H1 (cell line): ENCODE measurements around the gene SLC11A1. TPM values are rescaled to one million over a fixed set of nuclear protein-coding genes. Genes with fewer than 3 reads are reported as not detected.

ENCODE experiments used
- CHD2 ChIP-seq: IDR thresholded peaks from 2 replicates; pipeline ENCODE4 v1.6.1; 2012; ENCODE audit warnings: low read length, improper control_type of control experiment
- EZH2 ChIP-seq: fragments of 200-600 bp; sonication (generic); IDR thresholded peaks from 2 replicates; pipeline ENCODE4 v1.7.1; 2012; ENCODE audit warnings: low read depth, mild to moderate bottlenecking, moderate library complexity, low read length, inconsistent platforms; ENCODE audit not compliant: severe bottlenecking
- JUND ChIP-seq: IDR thresholded peaks from 2 replicates; pipeline ENCODE4 v1.6.1; 2011; ENCODE audit warnings: mild to moderate bottlenecking, improper control_type of control experiment, low read length
- KDM4A ChIP-seq: IDR thresholded peaks from one replicate; pipeline ENCODE4 v1.7.1; 2012; ENCODE audit warnings: low read depth, mild to moderate bottlenecking, moderate library complexity, low read length, inconsistent platforms; ENCODE audit not compliant: severe bottlenecking
- NANOG ChIP-seq: IDR thresholded peaks from 2 replicates; pipeline ENCODE4 v1.6.1; 2011; ENCODE audit warnings: low read length, low read depth, mild to moderate bottlenecking, inconsistent platforms; ENCODE audit not compliant: insufficient read depth, poor library complexity, severe bottlenecking
- POLR2AphosphoS5 ChIP-seq: IDR thresholded peaks from 2 replicates; pipeline ENCODE4 v1.6.1; 2011; ENCODE audit warnings: low read depth, low read length
- SIRT6 ChIP-seq: IDR thresholded peaks from one replicate; pipeline ENCODE4 v1.7.1; 2012; ENCODE audit warnings: low read length, inconsistent platforms
- SP1 ChIP-seq: IDR thresholded peaks from 2 replicates; pipeline ENCODE4 v1.6.1; 2011; ENCODE audit warnings: low read depth, low read length
- SUZ12 ChIP-seq: fragments of 200-600 bp; sonication (generic); IDR thresholded peaks from 2 replicates; pipeline ENCODE4 v1.6.1; 2012; ENCODE audit warnings: mild to moderate bottlenecking, inconsistent platforms, low read length, moderate library complexity, mixed read lengths
- TEAD4 ChIP-seq: IDR thresholded peaks from 2 replicates; pipeline ENCODE4 v1.6.1; 2012; ENCODE audit warnings: low read depth, low read length, inconsistent platforms, mixed read lengths
- ZNF274 ChIP-seq: IDR thresholded peaks from 2 replicates; pipeline ENCODE4 v1.7.0; 2012; ENCODE audit warnings: low read length, borderline replicate concordance; ENCODE audit errors: extremely low read depth
- polyA plus RNA-seq, 7 experiments: library from polyadenylated mRNA; depleted of rRNA in 3 of 7; stranded (reverse) in 5 of 7; unstranded in 2 of 7; fragments of >200 nt in 5 of 7; fragments of 200-250 nt in 2 of 7; gene quantifications; 1 replicate in 5 of 7; 2 replicates in 1 of 7; 4 replicates in 1 of 7; pipeline versions ENCODE4 v1.2.1 to v1.2.3, GENCODE V29; 2011 to 2013; ENCODE audit warnings: missing spikeins in 2 of 7, mixed read lengths in 2 of 7
- total RNA-seq: library from RNA; stranded (reverse); fragmentation: NEBNext Ultra II Directional; extraction: Animal tissue kit (Norgen Biotek cat#: 25700); gene quantifications from 2 replicates; pipeline ENCODE4 v1.2.1, GENCODE V29; 2021
- TF ChIP-seq, protein P1 (sequence below): fragments of 300-600 bp; sonication (generic); IDR thresholded peaks from 2 replicates; pipeline ENCODE4 v1.7.1; 2012; ENCODE audit warnings: low read length, moderate library complexity, mild to moderate bottlenecking, inconsistent platforms; ENCODE audit not compliant: insufficient replicate concordance

The SLC11A1 gene
- total and polyA plus RNA-seq, 2 of the 8 experiments (the other 6 are each of a cell fraction or from before 2014, with no cell fraction given): 0.20 to 0.43 TPM

GRCh38 chr2:218444692-218445357 is 62.8 kb downstream of the SLC11A1 start (continued):
- TF ChIP-seq, protein P1, sequence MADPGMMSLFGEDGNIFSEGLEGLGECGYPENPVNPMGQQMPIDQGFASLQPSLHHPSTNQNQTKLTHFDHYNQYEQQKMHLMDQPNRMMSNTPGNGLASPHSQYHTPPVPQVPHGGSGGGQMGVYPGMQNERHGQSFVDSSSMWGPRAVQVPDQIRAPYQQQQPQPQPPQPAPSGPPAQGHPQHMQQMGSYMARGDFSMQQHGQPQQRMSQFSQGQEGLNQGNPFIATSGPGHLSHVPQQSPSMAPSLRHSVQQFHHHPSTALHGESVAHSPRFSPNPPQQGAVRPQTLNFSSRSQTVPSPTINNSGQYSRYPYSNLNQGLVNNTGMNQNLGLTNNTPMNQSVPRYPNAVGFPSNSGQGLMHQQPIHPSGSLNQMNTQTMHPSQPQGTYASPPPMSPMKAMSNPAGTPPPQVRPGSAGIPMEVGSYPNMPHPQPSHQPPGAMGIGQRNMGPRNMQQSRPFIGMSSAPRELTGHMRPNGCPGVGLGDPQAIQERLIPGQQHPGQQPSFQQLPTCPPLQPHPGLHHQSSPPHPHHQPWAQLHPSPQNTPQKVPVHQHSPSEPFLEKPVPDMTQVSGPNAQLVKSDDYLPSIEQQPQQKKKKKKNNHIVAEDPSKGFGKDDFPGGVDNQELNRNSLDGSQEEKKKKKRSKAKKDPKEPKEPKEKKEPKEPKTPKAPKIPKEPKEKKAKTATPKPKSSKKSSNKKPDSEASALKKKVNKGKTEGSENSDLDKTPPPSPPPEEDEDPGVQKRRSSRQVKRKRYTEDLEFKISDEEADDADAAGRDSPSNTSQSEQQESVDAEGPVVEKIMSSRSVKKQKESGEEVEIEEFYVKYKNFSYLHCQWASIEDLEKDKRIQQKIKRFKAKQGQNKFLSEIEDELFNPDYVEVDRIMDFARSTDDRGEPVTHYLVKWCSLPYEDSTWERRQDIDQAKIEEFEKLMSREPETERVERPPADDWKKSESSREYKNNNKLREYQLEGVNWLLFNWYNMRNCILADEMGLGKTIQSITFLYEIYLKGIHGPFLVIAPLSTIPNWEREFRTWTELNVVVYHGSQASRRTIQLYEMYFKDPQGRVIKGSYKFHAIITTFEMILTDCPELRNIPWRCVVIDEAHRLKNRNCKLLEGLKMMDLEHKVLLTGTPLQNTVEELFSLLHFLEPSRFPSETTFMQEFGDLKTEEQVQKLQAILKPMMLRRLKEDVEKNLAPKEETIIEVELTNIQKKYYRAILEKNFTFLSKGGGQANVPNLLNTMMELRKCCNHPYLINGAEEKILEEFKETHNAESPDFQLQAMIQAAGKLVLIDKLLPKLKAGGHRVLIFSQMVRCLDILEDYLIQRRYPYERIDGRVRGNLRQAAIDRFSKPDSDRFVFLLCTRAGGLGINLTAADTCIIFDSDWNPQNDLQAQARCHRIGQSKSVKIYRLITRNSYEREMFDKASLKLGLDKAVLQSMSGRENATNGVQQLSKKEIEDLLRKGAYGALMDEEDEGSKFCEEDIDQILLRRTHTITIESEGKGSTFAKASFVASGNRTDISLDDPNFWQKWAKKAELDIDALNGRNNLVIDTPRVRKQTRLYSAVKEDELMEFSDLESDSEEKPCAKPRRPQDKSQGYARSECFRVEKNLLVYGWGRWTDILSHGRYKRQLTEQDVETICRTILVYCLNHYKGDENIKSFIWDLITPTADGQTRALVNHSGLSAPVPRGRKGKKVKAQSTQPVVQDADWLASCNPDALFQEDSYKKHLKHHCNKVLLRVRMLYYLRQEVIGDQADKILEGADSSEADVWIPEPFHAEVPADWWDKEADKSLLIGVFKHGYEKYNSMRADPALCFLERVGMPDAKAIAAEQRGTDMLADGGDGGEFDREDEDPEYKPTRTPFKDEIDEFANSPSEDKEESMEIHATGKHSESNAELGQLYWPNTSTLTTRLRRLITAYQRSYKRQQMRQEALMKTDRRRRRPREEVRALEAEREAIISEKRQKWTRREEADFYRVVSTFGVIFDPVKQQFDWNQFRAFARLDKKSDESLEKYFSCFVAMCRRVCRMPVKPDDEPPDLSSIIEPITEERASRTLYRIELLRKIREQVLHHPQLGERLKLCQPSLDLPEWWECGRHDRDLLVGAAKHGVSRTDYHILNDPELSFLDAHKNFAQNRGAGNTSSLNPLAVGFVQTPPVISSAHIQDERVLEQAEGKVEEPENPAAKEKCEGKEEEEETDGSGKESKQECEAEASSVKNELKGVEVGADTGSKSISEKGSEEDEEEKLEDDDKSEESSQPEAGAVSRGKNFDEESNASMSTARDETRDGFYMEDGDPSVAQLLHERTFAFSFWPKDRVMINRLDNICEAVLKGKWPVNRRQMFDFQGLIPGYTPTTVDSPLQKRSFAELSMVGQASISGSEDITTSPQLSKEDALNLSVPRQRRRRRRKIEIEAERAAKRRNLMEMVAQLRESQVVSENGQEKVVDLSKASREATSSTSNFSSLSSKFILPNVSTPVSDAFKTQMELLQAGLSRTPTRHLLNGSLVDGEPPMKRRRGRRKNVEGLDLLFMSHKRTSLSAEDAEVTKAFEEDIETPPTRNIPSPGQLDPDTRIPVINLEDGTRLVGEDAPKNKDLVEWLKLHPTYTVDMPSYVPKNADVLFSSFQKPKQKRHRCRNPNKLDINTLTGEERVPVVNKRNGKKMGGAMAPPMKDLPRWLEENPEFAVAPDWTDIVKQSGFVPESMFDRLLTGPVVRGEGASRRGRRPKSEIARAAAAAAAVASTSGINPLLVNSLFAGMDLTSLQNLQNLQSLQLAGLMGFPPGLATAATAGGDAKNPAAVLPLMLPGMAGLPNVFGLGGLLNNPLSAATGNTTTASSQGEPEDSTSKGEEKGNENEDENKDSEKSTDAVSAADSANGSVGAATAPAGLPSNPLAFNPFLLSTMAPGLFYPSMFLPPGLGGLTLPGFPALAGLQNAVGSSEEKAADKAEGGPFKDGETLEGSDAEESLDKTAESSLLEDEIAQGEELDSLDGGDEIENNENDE: no peak
- TF ChIP-seq POLR2AphosphoS5 (no peak), SP1 (no peak), TEAD4 (no peak), SUZ12 (no peak), CHD2 (no peak), NANOG (no peak), EZH2 (no peak), SIRT6 (no peak), JUND (no peak), ZNF274 (no peak), KDM4A (no peak)
